ENCODE data around the gene CTNNA1.

Gene CTNNA1

DNA sequence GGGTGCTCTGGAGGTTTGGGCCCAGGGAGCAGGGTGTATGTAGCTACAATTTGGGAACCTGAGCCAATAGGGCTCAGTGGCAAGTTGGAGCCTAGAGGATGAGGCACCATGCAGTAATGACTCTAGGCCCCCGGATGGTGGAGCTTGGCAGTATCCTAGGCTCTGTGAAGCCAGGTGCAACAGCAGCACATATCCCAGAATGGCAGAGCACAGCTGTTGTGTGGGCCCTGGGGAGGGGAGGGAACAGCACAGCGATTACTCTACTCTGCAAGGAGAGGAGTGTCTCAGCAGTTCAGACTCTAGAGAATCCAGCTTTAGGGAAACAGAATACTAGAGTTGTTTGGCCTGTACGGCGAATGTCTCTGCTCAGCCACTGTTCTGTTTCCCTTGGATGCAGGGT lies 65.9 kb downstream of the CTNNA1 start:
- in situ Hi-C loops (cut with MboI; ENCODE audit: low sequenced_read_pairs, unreplicated experiment) = no loop called here
- no peak for DNase-seq (ENCODE audit: low spot score)
- TF ChIP-seq, protein P1, sequence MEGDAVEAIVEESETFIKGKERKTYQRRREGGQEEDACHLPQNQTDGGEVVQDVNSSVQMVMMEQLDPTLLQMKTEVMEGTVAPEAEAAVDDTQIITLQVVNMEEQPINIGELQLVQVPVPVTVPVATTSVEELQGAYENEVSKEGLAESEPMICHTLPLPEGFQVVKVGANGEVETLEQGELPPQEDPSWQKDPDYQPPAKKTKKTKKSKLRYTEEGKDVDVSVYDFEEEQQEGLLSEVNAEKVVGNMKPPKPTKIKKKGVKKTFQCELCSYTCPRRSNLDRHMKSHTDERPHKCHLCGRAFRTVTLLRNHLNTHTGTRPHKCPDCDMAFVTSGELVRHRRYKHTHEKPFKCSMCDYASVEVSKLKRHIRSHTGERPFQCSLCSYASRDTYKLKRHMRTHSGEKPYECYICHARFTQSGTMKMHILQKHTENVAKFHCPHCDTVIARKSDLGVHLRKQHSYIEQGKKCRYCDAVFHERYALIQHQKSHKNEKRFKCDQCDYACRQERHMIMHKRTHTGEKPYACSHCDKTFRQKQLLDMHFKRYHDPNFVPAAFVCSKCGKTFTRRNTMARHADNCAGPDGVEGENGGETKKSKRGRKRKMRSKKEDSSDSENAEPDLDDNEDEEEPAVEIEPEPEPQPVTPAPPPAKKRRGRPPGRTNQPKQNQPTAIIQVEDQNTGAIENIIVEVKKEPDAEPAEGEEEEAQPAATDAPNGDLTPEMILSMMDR (IDR thresholded peaks at IDR 0.05; ENCODE audit: borderline replicate concordance, control extremely low read depth, extremely low read depth, insufficient read depth, missing control alignments) = no peak

DNA sequence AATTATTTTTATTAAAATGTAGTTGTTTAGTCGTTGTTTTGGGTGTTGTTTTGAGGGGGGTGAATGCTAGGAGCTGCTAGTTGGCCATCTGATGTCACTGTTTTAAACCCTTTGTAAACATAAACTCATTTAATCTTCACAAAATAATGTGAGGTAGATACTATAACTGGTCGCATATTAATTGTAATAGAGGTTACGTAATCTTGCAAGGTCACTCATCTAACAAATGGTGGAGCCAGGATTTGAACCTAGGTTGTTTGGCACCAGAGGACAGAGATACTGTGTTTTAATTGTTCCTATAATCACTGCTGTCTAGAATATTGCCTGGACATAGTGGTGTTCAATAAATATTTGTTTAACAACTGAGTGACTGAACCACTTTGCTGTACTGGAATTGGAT lies 67.5 kb downstream of the CTNNA1 start:
- TF ChIP-seq, protein P1 (IDR thresholded peaks at IDR 0.05; ENCODE audit: borderline replicate concordance, control extremely low read depth, extremely low read depth, insufficient read depth, missing control alignments) = no peak
- in situ Hi-C loops (cut with MboI; ENCODE audit: low sequenced_read_pairs, unreplicated experiment) = no loop called here
- no peak for DNase-seq (ENCODE audit: low spot score)

DNA sequence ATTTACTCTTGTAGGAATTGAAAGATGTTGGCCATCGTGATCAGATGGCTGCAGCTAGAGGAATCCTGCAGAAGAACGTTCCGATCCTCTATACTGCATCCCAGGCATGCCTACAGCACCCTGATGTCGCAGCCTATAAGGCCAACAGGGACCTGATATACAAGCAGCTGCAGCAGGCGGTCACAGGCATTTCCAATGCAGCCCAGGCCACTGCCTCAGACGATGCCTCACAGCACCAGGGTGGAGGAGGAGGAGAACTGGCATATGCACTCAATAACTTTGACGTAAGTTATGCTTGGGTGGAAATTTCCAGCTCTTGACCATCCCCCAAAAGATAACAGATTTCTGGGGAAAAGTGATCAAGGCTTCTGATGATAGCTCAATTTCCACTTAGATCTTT lies 71.3 kb downstream of the CTNNA1 start:
- TF ChIP-seq, protein P1 (IDR thresholded peaks at IDR 0.05; ENCODE audit: borderline replicate concordance, control extremely low read depth, extremely low read depth, insufficient read depth, missing control alignments) = no peak
- in situ Hi-C loops (cut with MboI; ENCODE audit: low sequenced_read_pairs, unreplicated experiment) = no loop called here
- DNase-seq (ENCODE audit: low spot score) = no peak

DNA sequence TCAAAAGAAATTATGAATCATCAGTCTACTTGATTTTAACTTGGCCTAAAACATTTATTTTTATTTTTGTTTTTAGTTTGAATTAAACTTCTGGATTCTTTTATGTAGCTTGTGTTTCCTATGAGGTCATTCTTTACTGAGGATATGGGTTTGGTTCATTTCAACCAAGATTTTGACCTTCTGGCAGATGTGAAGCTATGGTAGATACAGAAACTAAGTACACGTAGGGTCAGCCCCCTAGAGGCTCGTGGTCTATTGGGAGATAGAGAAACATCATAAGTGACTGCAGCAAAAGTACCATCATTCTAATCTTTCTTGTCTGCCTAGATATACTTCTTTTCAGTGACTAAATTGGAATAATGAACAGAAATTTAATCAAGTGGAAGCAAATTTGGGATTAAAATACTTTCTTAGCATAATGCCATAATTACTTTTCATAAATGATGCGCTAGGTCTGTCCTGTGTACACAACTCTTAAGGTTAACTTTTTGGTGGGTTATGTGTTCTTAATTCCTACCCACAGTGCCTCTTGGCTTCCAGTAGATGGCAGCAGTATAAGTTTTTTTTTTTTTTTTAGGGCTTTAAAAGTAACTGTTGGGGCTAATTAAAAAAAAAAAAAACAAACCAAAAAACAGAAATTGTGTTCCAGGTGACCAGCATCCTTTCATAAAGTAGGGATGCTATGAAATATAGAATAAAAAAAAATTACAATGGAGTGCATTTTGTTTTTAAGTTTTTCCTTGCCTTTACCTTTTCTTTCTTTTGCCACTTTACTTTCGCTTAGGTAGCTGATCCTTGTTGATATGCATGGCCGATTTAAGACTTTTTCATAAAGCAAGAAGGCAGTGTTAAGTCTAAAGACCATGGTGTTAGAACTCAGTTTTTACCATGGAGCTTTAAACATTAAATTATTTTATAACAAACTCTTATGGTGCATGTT lies 72.0 kb downstream of the CTNNA1 start:
- TF ChIP-seq, protein P1 (IDR thresholded peaks at IDR 0.05; ENCODE audit: borderline replicate concordance, control extremely low read depth, extremely low read depth, insufficient read depth, missing control alignments) = peak; percentile 49
- peak; percentile 62 for DNase-seq (ENCODE audit: low spot score)
- in situ Hi-C loops (cut with MboI; ENCODE audit: low sequenced_read_pairs, unreplicated experiment) = no loop called here

DNA sequence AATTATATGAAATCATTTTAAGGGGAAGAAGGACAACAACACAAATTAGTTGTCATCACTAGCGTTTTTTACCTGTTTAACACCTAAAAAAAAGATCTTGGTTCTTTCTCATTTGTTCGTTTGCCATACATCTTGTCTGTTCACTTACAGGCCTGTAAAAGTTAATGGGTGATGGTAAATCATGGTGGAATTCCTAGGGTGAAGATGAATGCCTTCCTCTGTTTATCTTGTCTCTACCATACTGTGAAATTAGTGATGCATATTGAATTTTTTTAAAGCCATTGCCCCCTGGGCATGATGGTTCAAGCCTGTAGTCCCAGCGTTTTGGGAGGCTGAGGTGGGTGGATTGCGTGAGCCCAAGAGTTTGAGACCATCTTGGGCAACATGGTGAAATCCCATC lies 75.3 kb downstream of the CTNNA1 start:
- no peak for DNase-seq (ENCODE audit: low spot score)
- TF ChIP-seq, protein P1 (IDR thresholded peaks at IDR 0.05; ENCODE audit: borderline replicate concordance, control extremely low read depth, extremely low read depth, insufficient read depth, missing control alignments) = no peak
- in situ Hi-C loops (cut with MboI; ENCODE audit: low sequenced_read_pairs, unreplicated experiment) = no loop called here

DNA sequence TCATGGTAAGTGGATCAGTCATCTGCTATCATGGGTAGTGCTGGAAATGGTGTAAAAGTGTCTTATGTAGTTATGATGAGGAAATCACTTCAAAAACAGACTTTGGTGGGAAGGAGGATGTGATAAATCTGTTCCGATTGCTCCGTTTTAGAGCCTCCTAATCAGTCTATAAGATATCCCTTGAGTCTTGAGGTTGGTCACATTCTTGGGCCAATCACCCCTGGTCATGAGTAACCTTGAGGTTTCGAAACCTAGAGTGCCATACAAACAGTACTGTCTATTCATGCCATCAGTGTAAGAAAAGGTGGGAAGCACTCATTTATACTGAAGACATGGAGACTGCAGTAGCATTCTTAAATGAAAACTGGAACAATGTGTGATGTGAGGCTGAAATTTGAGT lies 76.1 kb downstream of the CTNNA1 start:
- TF ChIP-seq, protein P1 (IDR thresholded peaks at IDR 0.05; ENCODE audit: borderline replicate concordance, control extremely low read depth, extremely low read depth, insufficient read depth, missing control alignments) = no peak
- no peak for DNase-seq (ENCODE audit: low spot score)
- in situ Hi-C loops (cut with MboI; ENCODE audit: low sequenced_read_pairs, unreplicated experiment) = no loop called here

All from GM13976 (cell line).